Measurements from ENCODE around the gene ERBB3.
A peak's percentile ranks its signal among the peaks of the same experiment; 100 is the strongest.

ERBB3 gene

DNA sequence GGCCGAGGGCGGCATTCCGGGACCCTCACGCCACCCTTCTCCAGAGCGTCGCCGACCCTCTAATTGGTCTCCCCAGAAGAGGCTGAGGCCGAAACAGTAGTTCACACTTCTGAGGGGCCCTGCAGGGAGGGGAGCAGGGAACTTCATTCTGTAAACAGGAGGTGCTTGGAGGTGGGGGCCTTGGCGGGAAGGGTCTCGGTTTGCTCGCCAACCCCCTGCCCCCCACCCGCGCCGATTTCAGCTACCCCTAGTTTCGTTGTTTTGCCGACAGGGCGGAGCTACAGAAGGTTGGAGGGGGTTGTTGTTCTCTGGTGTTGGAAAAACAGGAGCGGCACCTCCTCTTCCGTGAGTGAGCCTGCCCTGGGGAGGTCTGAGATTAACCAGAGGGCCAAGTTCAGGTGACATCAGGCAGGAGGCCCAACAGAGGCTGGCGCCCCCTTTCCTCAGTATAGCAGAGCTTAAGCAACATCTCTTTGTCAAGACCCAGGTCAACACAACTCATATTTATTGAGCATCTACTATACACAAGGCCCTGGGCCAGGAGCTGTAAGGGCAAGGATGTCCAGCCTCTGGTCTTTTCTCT is 682 bp downstream of the ERBB3 start:
- peak; percentile 12 for DNase-seq

GRCh38 chr12:56081393-56082347 is 1.7 kb downstream of the ERBB3 start:
- no peak for DNase-seq

DNA sequence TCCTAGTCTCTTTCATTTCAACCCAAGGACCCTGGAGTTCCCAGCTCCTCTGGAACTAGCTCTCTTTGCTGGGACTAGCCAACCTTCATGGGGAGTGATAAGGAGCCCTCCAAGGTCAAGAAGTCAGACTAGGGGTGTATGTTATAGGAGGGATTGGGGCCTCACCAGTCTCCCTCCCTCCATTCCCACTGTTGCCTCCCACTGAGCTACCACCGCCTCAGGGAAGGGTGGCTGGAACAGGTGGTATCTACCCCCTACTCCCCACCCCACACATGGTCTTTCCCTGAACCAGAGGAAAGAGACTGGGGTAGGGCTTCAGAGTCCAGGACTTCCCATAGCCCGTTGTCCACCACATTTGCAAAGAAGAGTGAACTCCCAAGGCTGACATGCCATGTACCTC is 2.4 kb downstream of the ERBB3 start:
- DNase-seq, result no peak

GRCh38 chr12:56082967-56083366 is 3.0 kb downstream of the ERBB3 start:
- no peak for DNase-seq

DNA sequence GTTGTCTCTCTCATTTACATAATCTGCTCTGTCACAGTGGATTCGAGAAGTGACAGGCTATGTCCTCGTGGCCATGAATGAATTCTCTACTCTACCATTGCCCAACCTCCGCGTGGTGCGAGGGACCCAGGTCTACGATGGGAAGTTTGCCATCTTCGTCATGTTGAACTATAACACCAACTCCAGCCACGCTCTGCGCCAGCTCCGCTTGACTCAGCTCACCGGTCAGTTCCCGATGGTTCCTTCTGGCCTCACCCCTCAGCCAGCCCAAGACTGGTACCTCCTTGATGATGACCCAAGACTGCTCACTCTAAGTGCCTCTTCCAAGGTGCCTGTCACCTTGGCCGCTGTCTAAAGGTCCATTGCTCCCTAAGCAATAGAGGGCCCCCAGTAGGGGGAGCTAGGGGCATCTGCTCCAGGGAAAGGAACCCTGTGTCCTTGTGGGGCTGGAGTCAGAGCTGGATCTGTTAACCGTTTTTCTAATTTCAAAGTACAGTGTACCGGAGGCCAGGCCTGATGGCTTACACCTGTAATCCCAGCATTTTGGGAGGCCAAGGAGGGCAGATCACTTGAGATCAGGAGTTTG is 5.1 kb downstream of the ERBB3 start:
- no peak for DNase-seq

GRCh38 chr12:56086096-56086495 is 6.1 kb downstream of the ERBB3 start:
- no peak for DNase-seq

DNA sequence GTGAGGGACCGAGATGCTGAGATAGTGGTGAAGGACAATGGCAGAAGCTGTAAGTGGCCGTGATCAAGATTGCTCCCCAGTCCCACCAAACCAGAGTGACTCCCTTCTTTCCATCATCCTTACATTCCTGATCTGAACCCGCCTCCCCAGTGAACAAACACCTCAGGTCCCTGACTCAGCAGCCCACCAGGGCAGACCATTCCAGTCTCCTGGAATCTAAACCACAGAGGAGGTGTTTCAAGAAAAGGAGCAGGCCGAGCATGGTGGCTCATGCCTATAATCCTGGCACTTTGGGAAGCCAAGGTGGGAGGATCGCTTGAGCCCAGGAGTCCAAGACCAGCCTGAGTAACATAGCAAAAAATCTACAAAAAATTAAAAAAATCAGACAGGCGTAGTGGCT is 6.6 kb downstream of the ERBB3 start:
- no peak for DNase-seq

DNA sequence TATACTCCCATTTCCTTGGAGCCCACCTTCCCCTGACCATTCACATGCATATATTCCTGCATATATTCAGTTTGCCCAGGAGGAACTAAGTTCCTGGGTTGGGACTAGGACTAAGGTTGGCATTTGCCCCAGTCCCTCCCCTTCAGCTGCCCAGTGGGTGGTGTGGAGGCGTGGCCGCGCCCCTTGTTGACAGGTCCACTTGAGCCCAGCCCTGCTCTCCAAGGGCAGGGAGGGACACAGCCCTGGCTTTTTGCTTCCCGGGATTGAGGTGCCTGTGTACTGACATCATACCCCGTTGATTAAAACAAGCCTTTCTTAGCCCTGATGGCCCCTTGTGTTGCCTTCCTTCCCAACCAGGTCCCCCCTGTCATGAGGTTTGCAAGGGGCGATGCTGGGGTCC is 7.3 kb downstream of the ERBB3 start:
- no peak for DNase-seq

GRCh38 chr12:56097738-56098137 is 17.8 kb downstream of the ERBB3 start:
- no peak for DNase-seq

GRCh38 chr12:56098592-56098991 is 18.6 kb downstream of the ERBB3 start:
- no peak for DNase-seq

GRCh38 chr12:56099787-56100186 is 19.8 kb downstream of the ERBB3 start:
- no peak for DNase-seq

- no peak for DNase-seq
Measured at GRCh38 chr12:56101045-56101444, 21.1 kb downstream of the ERBB3 start.

GRCh38 chr12:56102683-56103065 is 22.7 kb downstream of the ERBB3 start:
- DNase-seq, result no peak

GRCh38 chr12:56103066-56103711 is 23.2 kb downstream of the ERBB3 start:
- no peak for DNase-seq

DNA sequence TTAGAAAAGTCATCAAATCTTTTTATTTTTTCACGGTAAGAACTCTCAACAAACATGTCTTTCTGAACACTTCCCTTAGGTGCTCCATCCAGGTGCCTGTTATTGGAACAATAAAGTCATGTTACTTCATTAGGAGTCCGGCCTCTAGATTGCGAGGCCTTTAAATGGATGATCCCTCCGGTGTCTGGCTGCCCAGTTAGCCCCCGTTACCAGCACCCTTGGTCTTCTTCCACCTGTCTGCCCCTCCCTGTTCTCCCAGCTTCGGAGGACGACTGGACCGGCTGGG is 23.8 kb downstream of the ERBB3 start:
- no peak for DNase-seq

GRCh38 chr12:56104109-56104814 is 24.3 kb downstream of the ERBB3 start, which contains the start of gene PA2G4:
TSS of gene PA2G4 (plus strand) at chr12:56104559. CDS start at chr12:56104738, 179 bp downstream.
- DNase-seq, result peak; percentile 98

DNA sequence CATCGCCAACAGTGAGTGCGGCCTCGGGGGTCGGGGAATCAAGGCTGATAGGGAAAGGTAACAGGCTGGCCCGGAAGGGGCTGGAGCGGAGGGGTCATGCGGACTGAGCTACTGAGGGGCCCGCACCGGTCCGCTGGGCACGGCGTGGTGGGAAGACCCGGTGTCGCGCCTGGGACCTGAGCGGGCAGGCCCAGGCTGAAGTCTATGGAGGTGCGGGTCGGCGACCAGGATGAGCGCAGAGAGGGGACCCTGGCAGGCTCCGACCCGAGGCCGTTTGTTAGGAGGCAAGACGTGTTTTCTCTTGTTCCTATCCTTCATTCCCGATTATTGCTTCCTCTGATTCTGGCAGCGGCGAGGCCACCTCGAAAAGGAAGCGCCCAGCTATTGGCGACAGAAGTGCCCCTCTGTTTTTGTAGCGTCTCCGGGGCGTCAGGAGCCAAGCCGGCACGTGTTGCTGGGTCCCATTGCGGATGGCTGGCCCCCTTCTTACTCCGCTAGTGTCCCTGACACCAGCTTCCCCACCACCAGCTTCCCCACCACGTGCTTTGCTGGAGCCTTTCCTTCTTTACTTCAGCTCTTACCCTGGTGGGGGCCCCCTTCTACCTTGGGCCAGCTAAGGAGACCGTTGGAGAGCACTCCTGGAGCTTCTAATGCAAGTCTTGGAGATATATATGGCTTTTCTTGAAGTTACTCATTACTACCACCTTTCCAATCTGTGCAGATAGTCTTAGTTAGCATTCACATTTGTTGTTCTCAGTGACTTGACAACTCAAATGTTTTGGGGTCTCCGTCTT is 25.0 kb downstream of the ERBB3 start:
- no peak for DNase-seq

DNA sequence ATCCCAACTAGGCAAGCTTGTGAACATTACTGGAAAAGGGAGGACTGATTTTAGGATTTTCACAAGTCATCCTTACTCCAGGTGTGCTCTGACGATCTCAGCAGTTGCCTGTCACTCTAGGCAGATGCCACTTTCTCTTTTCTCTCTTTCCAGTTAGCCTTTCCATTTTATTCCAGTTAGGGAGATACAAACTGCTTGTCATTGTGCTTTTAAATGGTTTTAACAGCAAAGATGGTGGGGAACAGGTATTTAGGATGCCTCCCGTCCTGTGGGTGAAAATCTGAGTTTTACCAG is 25.6 kb downstream of the ERBB3 start:
- no peak for DNase-seq

GRCh38 chr12:56107242-56107641 is 27.3 kb downstream of the ERBB3 start:
- no peak for DNase-seq

DNA sequence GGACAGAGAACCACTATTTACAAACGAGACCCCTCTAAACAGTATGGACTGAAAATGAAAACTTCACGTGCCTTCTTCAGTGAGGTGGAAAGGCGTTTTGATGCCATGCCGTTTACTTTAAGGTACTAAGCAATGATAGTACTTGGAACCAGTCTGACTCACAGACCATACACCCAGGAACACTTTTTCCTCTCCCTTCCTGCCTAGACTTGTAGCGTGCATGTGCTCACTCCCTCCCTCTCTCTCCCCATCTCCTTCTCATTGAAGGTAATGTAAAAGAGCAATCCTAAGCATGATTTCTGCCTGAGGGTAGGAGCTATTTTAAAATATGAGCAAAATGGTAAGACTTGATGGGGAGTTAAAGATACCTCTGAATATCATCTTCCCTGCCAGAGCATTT is 30.6 kb downstream of the ERBB3 start:
- DNase-seq, result no peak

- no peak for DNase-seq
Measured at GRCh38 chr12:56114084-56114483, 34.1 kb downstream of the ERBB3 start.

GRCh38 chr12:56115329-56115728 is 35.4 kb downstream of the ERBB3 start:
- no peak for DNase-seq

All from retina (tissue), 1 donor.